HepG2 (cell line): ENCODE results near the gene FAM89B. TPM values are rescaled to one million over a fixed set of nuclear protein-coding genes. Genes with fewer than 3 reads are reported as not detected.
A peak's percentile ranks its signal among the peaks of the same experiment; 100 is the strongest.

Experiments
- EEA1 ChIP-seq: sonication (generic); formaldehyde crosslinking; IDR thresholded peaks from 2 replicates; pipeline ENCODE4 v1.5.1; 2020; ENCODE audit warnings: mild to moderate bottlenecking, missing genetic modification reagents, borderline replicate concordance
- GATAD2A ChIP-seq: IDR thresholded peaks from 2 replicates; pipeline ENCODE4 v1.6.1; 2016
- LCORL ChIP-seq, 2 experiments: fragments of 450-650 bp in 1 of 2; sonication (generic) in 1 of 2; formaldehyde crosslinking in 1 of 2; IDR thresholded peaks; 2 replicates each; pipeline versions ENCODE4 v1.5.0 to v1.6.1; 2017 to 2020; ENCODE audit warnings: antibody characterized with exemption in 1 of 2, missing genetic modification reagents in 1 of 2
- MATR3 ChIP-seq: sonication (generic); formaldehyde crosslinking; IDR thresholded peaks from 2 replicates; pipeline ENCODE4 v1.4.0; 2020; ENCODE audit warnings: missing genetic modification reagents
- NCOA2 ChIP-seq: sonication (generic); formaldehyde crosslinking; IDR thresholded peaks from 2 replicates; pipeline ENCODE4 v1.8.0; 2022; ENCODE audit warnings: inconsistent platforms
- YEATS2 ChIP-seq: sonication (generic); formaldehyde crosslinking; IDR thresholded peaks from 2 replicates; pipeline ENCODE4 v1.4.0; 2020; ENCODE audit warnings: missing genetic modification reagents, borderline replicate concordance
- ZBTB38 ChIP-seq: sonication (generic); formaldehyde crosslinking; IDR thresholded peaks from 2 replicates; pipeline ENCODE4 v1.5.1; 2020; ENCODE audit warnings: mild to moderate bottlenecking, missing genetic modification reagents
- ZFP36L2 ChIP-seq: sonication (generic); formaldehyde crosslinking; IDR thresholded peaks from 2 replicates; pipeline ENCODE4 v1.4.0; 2020; ENCODE audit warnings: missing genetic modification reagents
- ZNF562 ChIP-seq: sonication (generic); formaldehyde crosslinking; IDR thresholded peaks from 2 replicates; pipeline ENCODE4 v1.8.0; 2022; ENCODE audit warnings: missing genetic modification reagents, borderline replicate concordance
- ZNF891 ChIP-seq: sonication (generic); formaldehyde crosslinking; IDR thresholded peaks from 2 replicates; pipeline ENCODE4 v1.5.0; 2020; ENCODE audit warnings: mild to moderate bottlenecking, missing genetic modification reagents
- ZSCAN31 ChIP-seq: sonication (generic); formaldehyde crosslinking; IDR thresholded peaks from 2 replicates; pipeline ENCODE4 v1.5.0; 2020; ENCODE audit warnings: low read depth, mild to moderate bottlenecking, missing genetic modification reagents
- polyA plus RNA-seq, 8 experiments: library from polyadenylated mRNA; depleted of rRNA in 3 of 8; stranded (reverse) in 7 of 8; unstranded in 1 of 8; fragments of >200 nt; fragmentation: Illumina TruSeq in 4 of 8; extraction: Trizol in 4 of 8; gene quantifications; 2 replicates each; pipeline versions ENCODE4 v1.2.1 to v1.2.3, GENCODE V29; 2011 to 2016; ENCODE audit warnings: low read depth in 4 of 8, missing spikeins in 1 of 8, mixed read lengths in 1 of 8; ENCODE audit not compliant: insufficient read depth in 1 of 8
- total RNA-seq, 5 experiments: library from RNA; depleted of rRNA; stranded (reverse); fragments of >200 nt; fragmentation: Illumina TruSeq; extraction: Trizol; gene quantifications; 2 replicates each; pipeline ENCODE4 v1.2.3, GENCODE V29; 2016; ENCODE audit warnings: low read depth in 1 of 5
- TF ChIP-seq, protein P1 (sequence below), 2 experiments: sonication (generic) in 1 of 2; formaldehyde crosslinking in 1 of 2; IDR thresholded peaks; 2 replicates each; pipeline versions ENCODE4 v1.4.0 to v1.6.1; 2016 to 2020; ENCODE audit warnings: borderline replicate concordance in 1 of 2, low read depth in 1 of 2, mild to moderate bottlenecking in 1 of 2, missing genetic modification reagents in 1 of 2
- TF ChIP-seq, protein P2 (sequence below): sonication (generic); formaldehyde crosslinking; conservative IDR thresholded peaks from 2 replicates; pipeline ENCODE4 v1.4.0; 2020; ENCODE audit warnings: missing genetic modification reagents
- TF ChIP-seq, protein P3 (sequence below): sonication (generic); formaldehyde crosslinking; IDR thresholded peaks from one replicate; pipeline ENCODE4 v1.5.1; 2020; ENCODE audit warnings: mild to moderate bottlenecking, missing genetic modification reagents; ENCODE audit errors: not compliant biosample characterization

Gene FAM89B
- total and polyA plus RNA-seq, 2 of the 13 experiments (the other 11 are each of a cell fraction or from before 2014, with no cell fraction given) = 5.7 to 8.0 TPM

DNA sequence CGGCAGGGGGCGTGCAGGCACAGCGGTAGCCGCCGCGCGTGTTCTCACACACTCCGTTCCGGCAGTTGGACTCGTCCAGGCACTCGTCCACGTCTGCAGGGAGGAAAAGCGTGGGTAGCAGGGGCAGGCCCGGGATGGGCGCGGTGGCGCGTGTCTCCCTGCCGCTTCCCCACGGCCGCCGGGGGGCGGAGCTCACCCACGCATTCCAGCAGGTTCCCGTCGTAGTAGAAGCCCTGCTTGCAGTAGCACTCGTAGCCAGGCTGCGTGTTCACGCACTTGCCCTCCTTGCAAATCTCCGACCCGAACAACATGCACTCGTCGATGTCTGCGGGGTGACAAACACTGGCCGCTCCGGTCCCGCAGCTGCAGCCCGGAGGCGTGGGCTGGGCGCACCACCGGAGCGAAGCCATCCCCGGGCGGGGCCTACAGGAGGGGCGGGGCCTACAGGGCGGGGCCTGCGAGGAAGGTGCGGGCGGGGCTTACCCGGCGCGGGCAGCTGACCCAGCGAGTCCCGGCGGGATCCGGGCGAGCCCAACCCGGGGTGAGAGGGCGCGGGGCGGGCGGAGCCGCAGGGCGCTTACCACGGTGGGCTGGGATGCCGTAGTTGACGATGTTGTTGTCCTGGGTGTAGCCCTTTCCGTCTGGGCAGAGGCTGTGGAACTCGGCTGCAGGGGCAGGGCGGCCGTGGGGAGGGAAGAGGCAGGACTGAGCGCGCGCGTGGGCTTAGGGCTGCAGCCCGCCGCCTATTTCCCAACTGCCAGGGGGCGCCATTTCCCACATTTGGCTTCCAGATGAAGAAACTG is 31.8 kb upstream of the FAM89B start (continued):
- no peak for TF ChIP-seq EEA1 (CRISPR knock-in tag)
- no peak for TF ChIP-seq YEATS2
- no peak for TF ChIP-seq MATR3 (CRISPR knock-in tag)
- TF ChIP-seq LCORL (IDR thresholded peaks at IDR 0.05) = no peak
- no peak for TF ChIP-seq LCORL (CRISPR knock-in tag; IDR thresholded peaks at IDR 0.05)
- TF ChIP-seq ZSCAN31 (CRISPR knock-in tag) = no peak
- TF ChIP-seq GATAD2A (CRISPR knock-in tag) = no peak
- no peak for TF ChIP-seq ZNF891
- TF ChIP-seq ZNF562 = no peak
- TF ChIP-seq, protein P1, sequence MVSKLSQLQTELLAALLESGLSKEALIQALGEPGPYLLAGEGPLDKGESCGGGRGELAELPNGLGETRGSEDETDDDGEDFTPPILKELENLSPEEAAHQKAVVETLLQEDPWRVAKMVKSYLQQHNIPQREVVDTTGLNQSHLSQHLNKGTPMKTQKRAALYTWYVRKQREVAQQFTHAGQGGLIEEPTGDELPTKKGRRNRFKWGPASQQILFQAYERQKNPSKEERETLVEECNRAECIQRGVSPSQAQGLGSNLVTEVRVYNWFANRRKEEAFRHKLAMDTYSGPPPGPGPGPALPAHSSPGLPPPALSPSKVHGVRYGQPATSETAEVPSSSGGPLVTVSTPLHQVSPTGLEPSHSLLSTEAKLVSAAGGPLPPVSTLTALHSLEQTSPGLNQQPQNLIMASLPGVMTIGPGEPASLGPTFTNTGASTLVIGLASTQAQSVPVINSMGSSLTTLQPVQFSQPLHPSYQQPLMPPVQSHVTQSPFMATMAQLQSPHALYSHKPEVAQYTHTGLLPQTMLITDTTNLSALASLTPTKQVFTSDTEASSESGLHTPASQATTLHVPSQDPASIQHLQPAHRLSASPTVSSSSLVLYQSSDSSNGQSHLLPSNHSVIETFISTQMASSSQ (IDR thresholded peaks at IDR 0.05; ENCODE audit: low read depth) = no peak
- TF ChIP-seq, protein P1 (CRISPR knock-in tag; IDR thresholded peaks at IDR 0.05; ENCODE audit: borderline replicate concordance) = no peak
- peak; percentile 66; the same call in 1 of the 2 replicates for TF ChIP-seq ZBTB38
- TF ChIP-seq NCOA2 = no peak
- TF ChIP-seq, protein P2, sequence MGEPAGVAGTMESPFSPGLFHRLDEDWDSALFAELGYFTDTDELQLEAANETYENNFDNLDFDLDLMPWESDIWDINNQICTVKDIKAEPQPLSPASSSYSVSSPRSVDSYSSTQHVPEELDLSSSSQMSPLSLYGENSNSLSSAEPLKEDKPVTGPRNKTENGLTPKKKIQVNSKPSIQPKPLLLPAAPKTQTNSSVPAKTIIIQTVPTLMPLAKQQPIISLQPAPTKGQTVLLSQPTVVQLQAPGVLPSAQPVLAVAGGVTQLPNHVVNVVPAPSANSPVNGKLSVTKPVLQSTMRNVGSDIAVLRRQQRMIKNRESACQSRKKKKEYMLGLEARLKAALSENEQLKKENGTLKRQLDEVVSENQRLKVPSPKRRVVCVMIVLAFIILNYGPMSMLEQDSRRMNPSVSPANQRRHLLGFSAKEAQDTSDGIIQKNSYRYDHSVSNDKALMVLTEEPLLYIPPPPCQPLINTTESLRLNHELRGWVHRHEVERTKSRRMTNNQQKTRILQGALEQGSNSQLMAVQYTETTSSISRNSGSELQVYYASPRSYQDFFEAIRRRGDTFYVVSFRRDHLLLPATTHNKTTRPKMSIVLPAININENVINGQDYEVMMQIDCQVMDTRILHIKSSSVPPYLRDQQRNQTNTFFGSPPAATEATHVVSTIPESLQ (CRISPR knock-in tag) = no peak
- TF ChIP-seq, protein P3, sequence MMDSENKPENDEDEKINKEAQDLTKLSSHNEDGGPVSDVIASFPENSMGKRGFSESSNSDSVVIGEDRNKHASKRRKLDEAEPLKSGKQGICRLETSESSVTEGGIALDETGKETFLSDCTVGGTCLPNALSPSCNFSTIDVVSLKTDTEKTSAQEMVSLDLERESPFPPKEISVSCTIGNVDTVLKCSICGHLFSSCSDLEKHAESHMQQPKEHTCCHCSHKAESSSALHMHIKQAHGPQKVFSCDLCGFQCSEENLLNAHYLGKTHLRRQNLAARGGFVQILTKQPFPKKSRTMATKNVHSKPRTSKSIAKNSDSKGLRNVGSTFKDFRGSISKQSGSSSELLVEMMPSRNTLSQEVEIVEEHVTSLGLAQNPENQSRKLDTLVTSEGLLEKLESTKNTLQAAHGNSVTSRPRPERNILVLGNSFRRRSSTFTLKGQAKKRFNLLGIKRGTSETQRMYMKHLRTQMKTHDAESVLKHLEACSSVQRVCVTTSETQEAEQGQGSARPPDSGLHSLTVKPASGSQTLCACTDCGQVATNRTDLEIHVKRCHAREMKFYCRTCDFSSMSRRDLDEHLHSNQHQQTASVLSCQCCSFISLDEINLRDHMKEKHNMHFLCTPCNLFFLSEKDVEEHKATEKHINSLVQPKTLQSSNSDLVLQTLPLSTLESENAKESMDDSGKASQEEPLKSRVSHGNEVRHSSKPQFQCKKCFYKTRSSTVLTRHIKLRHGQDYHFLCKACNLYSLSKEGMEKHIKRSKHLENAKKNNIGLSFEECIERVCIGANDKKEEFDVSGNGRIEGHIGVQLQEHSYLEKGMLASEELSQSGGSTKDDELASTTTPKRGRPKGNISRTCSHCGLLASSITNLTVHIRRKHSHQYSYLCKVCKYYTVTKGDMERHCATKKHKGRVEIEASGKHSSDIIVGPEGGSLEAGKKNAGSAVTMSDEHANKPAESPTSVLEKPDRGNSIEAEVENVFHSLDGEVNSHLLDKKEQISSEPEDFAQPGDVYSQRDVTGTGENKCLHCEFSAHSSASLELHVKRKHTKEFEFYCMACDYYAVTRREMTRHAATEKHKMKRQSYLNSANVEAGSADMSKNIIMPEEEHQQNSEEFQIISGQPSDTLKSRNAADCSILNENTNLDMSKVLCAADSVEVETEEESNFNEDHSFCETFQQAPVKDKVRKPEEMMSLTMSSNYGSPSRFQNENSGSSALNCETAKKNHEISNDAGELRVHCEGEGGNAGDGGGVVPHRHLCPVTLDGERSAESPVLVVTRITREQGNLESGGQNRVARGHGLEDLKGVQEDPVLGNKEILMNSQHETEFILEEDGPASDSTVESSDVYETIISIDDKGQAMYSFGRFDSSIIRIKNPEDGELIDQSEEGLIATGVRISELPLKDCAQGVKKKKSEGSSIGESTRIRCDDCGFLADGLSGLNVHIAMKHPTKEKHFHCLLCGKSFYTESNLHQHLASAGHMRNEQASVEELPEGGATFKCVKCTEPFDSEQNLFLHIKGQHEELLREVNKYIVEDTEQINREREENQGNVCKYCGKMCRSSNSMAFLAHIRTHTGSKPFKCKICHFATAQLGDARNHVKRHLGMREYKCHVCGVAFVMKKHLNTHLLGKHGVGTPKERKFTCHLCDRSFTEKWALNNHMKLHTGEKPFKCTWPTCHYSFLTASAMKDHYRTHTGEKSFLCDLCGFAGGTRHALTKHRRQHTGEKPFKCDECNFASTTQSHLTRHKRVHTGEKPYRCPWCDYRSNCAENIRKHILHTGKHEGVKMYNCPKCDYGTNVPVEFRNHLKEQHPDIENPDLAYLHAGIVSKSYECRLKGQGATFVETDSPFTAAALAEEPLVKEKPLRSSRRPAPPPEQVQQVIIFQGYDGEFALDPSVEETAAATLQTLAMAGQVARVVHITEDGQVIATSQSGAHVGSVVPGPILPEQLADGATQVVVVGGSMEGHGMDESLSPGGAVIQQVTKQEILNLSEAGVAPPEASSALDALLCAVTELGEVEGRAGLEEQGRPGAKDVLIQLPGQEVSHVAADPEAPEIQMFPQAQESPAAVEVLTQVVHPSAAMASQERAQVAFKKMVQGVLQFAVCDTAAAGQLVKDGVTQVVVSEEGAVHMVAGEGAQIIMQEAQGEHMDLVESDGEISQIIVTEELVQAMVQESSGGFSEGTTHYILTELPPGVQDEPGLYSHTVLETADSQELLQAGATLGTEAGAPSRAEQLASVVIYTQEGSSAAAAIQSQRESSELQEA (CRISPR knock-in tag) = no peak
- TF ChIP-seq ZFP36L2 (CRISPR knock-in tag) = no peak
